Astrocyte (in vitro differentiated cells and primary cell): ENCODE results near the gene PBX2.

Experiments used
- CTCF ChIP-seq: IDR thresholded peaks from 2 replicates; pipeline ENCODE4 v1.5.1; 2011; ENCODE audit warnings: low read depth, mild to moderate bottlenecking, inconsistent platforms, low read length, moderate library complexity; ENCODE audit not compliant: insufficient read depth
- EZH2 ChIP-seq: IDR thresholded peaks from 2 replicates; pipeline ENCODE4 v1.6.1; 2012; ENCODE audit warnings: mild to moderate bottlenecking, low read length, inconsistent platforms; ENCODE audit not compliant: insufficient read depth

DNA sequence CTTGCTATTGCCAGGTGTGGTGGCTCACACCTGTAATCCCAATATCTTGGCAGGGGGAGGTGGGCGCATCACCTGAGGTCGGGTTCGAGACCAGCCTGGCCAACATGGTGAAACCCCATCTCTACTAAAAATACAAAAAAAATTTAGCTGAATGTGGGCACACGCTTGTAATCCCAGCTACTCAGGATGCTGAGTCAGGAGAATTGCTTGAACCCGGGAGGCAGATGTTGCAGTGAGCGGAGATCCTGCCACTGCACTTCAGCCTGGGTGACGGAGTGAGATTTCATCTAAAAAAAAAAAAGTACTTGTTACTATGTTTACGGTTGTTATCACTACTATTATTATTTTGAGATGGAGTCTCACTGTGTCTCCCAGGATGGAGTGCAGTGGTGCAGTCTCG is 33.1 kb downstream of the PBX2 start:
- TF ChIP-seq CTCF, result no peak
- no peak for TF ChIP-seq EZH2
